Erythroblast (primary cell): ENCODE data around the gene HACD2.

Experiments used
- GATA1 ChIP-seq: IDR thresholded peaks from 2 replicates; pipeline ENCODE4 v1.6.1; 2011; ENCODE audit warnings: low read depth, mild to moderate bottlenecking, control low read depth, low read length, moderate library complexity
- POLR2A ChIP-seq: IDR thresholded peaks from 2 replicates; pipeline ENCODE4 v1.6.1; 2011; ENCODE audit warnings: mild to moderate bottlenecking, low read length

DNA sequence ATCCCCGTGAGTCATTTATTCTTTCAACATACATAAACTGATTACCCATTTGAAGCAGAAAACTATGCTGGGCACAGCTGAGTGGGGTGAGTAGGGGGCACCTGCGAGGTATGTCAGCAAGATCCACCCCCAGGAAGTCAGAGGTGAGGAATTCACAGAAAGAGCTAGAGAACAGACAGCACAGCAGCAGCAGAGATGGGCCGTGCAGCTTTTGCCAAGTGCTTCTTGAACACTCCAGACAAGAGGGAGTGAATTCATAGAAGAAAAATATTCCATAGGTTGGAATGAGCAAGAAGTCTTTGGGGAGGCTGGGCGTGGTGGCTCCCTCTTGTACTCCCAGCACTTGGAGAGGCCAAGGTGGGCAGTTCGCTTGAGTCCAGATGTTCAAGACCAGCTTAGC is 126.6 kb downstream of the HACD2 start:
- TF ChIP-seq POLR2A (no peak), GATA1 (no peak)
